ENCODE results near the gene YIPF6.

DNA sequence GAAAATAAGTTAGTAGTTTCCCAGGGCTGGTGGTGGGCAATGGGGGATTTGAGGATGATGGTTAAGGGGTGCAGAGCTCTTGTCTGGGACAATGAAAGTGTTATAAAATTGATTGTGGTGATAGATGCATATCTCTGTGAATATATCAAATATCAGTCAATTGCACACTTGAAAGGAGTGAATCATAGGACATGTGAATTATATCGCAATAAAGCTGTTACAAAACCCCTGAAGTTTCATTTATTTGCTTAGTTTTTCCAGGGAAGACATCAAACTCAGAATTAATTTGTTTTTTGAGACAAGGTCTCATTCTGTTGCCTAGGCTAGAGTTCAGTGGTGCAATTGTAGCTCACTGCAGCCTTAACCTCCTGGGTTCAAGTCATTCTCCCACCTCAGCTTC is 17.9 kb upstream of the YIPF6 start:
- TF ChIP-seq, protein P1, sequence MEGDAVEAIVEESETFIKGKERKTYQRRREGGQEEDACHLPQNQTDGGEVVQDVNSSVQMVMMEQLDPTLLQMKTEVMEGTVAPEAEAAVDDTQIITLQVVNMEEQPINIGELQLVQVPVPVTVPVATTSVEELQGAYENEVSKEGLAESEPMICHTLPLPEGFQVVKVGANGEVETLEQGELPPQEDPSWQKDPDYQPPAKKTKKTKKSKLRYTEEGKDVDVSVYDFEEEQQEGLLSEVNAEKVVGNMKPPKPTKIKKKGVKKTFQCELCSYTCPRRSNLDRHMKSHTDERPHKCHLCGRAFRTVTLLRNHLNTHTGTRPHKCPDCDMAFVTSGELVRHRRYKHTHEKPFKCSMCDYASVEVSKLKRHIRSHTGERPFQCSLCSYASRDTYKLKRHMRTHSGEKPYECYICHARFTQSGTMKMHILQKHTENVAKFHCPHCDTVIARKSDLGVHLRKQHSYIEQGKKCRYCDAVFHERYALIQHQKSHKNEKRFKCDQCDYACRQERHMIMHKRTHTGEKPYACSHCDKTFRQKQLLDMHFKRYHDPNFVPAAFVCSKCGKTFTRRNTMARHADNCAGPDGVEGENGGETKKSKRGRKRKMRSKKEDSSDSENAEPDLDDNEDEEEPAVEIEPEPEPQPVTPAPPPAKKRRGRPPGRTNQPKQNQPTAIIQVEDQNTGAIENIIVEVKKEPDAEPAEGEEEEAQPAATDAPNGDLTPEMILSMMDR (IDR thresholded peaks at IDR 0.05), result no peak
- no peak for TF ChIP-seq POLR2A (IDR thresholded peaks at IDR 0.05)
